Subcutaneous adipose tissue (tissue), 4 donors: Measurements from ENCODE around the gene VSTM2B. TPM values are rescaled to one million over a fixed set of nuclear protein-coding genes. Genes with fewer than 3 reads are reported as not detected.

Experiments
- CTCF ChIP-seq: fragments of 450-650 bp; IDR thresholded peaks from one replicate; pipeline ENCODE4 v1.5.1; 2016; ENCODE audit warnings: low read depth, mild to moderate bottlenecking, control low read depth, antibody characterized with exemption, moderate library complexity
- total RNA-seq, 4 donors: library from RNA; depleted of rRNA; stranded (reverse); fragments of >200 nt; gene quantifications; one replicate each; pipeline ENCODE4 v1.1.0, GENCODE V29; 2016

VSTM2B gene
- total RNA-seq, 4 donors from 2014 or later: not detected

- no peak for TF ChIP-seq CTCF
Observed at GRCh38 chr19:29503785-29504184, 22.0 kb upstream of the VSTM2B start.

DNA sequence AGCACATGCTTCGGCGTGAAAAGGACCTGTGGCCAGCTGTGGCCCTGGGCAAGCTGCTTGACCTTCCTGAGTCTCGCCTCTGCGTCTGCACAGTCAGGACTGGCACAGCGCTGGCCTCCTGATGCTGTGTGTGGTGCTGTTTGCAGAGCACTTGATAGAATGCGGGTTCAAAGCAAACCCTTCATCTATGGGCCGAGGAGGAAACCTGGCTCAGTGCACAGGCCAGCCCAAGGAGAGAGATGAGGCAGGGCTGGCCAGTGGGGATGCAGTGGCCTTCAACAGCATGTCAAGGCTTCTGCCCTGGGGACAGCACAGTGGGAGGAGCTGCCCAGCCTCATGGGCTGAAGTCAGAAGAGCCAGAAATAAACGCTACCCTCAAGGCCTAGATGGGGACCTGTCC, 21.3 kb upstream of the VSTM2B start:
- no peak for TF ChIP-seq CTCF

DNA sequence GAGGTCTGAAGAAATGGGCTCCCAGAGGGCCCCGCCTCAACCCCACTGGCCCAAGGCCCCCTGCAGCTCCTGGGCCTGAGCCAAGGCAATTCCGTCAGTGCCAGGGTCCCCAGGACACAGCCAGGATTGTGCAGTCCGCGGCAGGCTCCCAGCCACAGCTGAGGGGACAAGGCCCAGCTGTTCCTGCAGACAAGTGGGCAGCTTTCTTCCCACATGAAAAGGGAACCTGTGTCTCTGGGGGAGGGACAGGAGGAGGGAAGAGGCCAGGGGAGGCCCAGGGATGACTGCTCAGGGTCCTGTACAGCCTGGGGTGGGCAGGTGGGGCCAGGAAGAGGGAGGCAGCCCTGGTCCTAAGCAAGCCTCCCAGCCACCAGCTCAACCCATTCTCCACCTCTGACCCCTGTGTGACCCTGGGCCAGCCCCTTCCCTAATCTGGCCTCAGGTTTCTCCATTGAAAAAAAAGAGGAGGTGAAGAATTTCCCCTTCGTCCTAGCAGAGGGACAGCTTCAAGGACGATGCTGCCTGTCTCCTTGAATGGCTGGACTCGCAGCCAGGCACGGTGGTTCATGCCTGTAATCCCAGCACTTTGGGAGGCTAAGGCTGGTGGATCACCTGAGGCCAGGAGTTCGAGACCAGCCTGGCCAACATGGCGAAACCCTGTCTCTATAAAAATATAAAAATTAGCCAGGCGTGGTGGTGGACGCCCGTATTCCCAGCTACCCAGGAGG, 20.5 kb upstream of the VSTM2B start:
- no peak for TF ChIP-seq CTCF

- no peak for TF ChIP-seq CTCF
Observed at GRCh38 chr19:29506619-29506911, 19.2 kb upstream of the VSTM2B start.

DNA sequence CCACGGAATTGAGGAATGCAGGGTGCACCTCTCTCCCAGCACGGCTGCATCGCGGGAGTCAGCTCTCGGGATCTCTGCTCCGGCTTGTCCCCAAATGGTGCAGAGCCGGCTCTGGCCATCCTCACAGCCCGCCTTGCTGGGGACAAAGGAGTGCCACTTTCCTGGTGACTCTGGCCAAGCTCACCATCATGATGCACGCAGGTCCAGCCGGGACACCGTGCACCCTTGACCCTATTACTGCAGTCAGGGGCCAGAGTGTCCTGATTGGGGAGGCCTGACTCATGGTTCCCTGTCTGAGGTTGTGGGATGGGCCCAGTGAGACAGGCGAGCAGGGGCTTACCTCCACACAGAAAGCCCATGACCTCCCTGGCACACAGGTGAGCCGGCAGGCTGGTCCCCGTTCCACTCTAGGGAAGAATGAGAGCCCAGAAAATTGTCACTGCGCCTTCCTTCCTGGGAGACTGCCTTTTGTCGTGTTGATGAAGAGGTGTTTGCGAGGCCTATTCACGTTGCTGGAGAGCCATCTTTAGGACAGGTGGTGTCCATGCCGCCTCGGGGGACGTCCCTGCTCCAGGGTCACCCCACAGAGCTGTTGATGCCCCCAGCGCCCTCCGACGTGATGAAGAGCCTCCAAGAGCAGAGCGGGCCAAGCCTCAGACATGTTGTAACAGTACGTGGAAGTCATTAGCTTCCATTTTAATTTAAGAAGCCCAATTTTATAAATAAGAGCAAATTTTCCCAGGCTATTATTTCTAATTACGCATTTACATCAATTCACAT, 18.5 kb upstream of the VSTM2B start:
- no peak for TF ChIP-seq CTCF

GRCh38 chr19:29508181-29508580, 17.6 kb upstream of the VSTM2B start:
- no peak for TF ChIP-seq CTCF

DNA sequence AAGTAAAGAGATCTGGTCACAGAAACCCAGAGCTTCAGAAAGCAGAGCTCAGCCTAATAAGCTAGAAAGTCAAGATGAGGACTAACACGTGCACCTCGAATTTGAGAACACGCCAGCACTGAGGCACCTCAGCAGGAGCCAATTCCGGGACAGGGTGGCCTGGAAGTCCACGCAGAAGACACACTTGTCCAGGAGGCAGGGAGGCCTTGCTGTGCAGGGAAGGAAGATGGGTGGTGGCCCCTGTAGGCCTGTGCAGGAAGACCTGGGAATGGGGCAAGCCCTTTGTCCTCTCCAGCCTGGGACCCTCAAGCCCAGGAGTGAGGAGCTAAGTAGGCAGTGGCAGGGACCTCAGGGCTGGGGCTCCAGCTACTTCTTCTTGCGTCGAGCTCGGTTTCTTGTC, 16.3 kb upstream of the VSTM2B start:
- TF ChIP-seq CTCF: no peak
